Progenitor cell of endocrine pancreas (in vitro differentiated cells): Measurements from ENCODE around the gene SLC9A9. TPM values are rescaled to one million over a fixed set of nuclear protein-coding genes. Genes with fewer than 3 reads are reported as not detected.
A peak's percentile ranks its signal among the peaks of the same experiment; 100 is the strongest.
"Not testable (repeated sequence)": the region's sequence is repeated elsewhere in the genome, so short reads cannot be mapped to it uniquely, and the experiment has no call there.

Experiments used
- DNase-seq: peaks from one replicate; pipeline ENCODE4 v3.0.0; 2021; ENCODE audit warnings: low spot score; ENCODE audit not compliant: unreplicated experiment
- H3K27ac Mint-ChIP-seq: 2 replicates; pipeline ENCODE4 v1.8.0; 2021; ENCODE audit warnings: mild to moderate bottlenecking, moderate library complexity, mixed read lengths
- H3K27me3 Mint-ChIP-seq: 2 replicates; pipeline ENCODE4 v1.8.0; 2021; ENCODE audit warnings: mixed read lengths
- H3K36me3 Mint-ChIP-seq: 2 replicates; pipeline ENCODE4 v1.8.0; 2022; ENCODE audit warnings: mixed read lengths; ENCODE audit not compliant: insufficient read depth
- H3K4me1 Mint-ChIP-seq: 2 replicates; pipeline ENCODE4 v1.8.0; 2021; ENCODE audit warnings: low read depth, mixed read lengths
- H3K4me3 Mint-ChIP-seq: 2 replicates; pipeline ENCODE4 v1.8.0; 2021; ENCODE audit warnings: low read depth, mild to moderate bottlenecking, moderate library complexity, mixed read lengths
- H3K9me3 Mint-ChIP-seq: 2 replicates; pipeline ENCODE4 v1.8.0; 2021; ENCODE audit warnings: low read depth, mixed read lengths
- CTCF ChIP-seq: fragments of 200-600 bp; sonication (generic); IDR thresholded peaks from one replicate; pipeline ENCODE4 v1.5.0; 2021; ENCODE audit warnings: antibody characterized with exemption, mild to moderate bottlenecking; ENCODE audit not compliant: unreplicated experiment
- total RNA-seq: library from RNA; stranded (reverse); gene quantifications from 2 replicates; pipeline ENCODE4 v1.2.1, GENCODE V29; 2021

The SLC9A9 gene
- total RNA-seq, 1 donor from 2014 or later = 0.17 TPM

GRCh38 chr3:143437405-143437804, 410.9 kb downstream of the SLC9A9 start:
- peaks cover 3% of the 10 kb centered on the region for H3K4me1 Mint-ChIP-seq
- no peaks in the 10 kb centered on the region for H3K36me3 Mint-ChIP-seq
- DNase-seq = no peak
- no peak for TF ChIP-seq CTCF
- H3K9me3 Mint-ChIP-seq = no peaks in the 10 kb centered on the region
- H3K27me3 Mint-ChIP-seq = peaks cover 3% of the 10 kb centered on the region
- H3K27ac Mint-ChIP-seq = no peak overlapping the region
- H3K4me3 Mint-ChIP-seq = no peak overlapping the region

- no peak for TF ChIP-seq CTCF
- H3K36me3 Mint-ChIP-seq = no peaks in the 10 kb centered on the region
- DNase-seq = no peak
- H3K27ac Mint-ChIP-seq = no peak overlapping the region
- H3K27me3 Mint-ChIP-seq = peaks cover 3% of the 10 kb centered on the region
- H3K9me3 Mint-ChIP-seq = no peaks in the 10 kb centered on the region
- no peak overlapping the region for H3K4me3 Mint-ChIP-seq
- H3K4me1 Mint-ChIP-seq = peaks cover 4% of the 10 kb centered on the region
These were observed 411.9 kb downstream of the SLC9A9 start for GRCh38 chr3:143436231-143436930.

- H3K4me1 Mint-ChIP-seq = peaks cover 9% of the 10 kb centered on the region
- H3K36me3 Mint-ChIP-seq = no peaks in the 10 kb centered on the region
- TF ChIP-seq CTCF = peak; percentile 38
- DNase-seq = no peak
- no peaks in the 10 kb centered on the region for H3K9me3 Mint-ChIP-seq
- H3K27me3 Mint-ChIP-seq = no peaks in the 10 kb centered on the region
- no peak overlapping the region for H3K27ac Mint-ChIP-seq
- H3K4me3 Mint-ChIP-seq = no peak overlapping the region
These were observed 414.4 kb downstream of the SLC9A9 start for GRCh38 chr3:143433787-143434378.

- H3K4me3 Mint-ChIP-seq, H3K9me3 Mint-ChIP-seq, DNase-seq, H3K4me1 Mint-ChIP-seq, H3K27me3 Mint-ChIP-seq, H3K36me3 Mint-ChIP-seq, H3K27ac Mint-ChIP-seq: not testable (repeated sequence)
These were observed 417.0 kb downstream of the SLC9A9 start for GRCh38 chr3:143431298-143431697.

GRCh38 chr3:143430568-143430967, 417.7 kb downstream of the SLC9A9 start:
- Mint-ChIP-seq H3K27me3 (peaks cover 2% of the 10 kb centered on the region), H3K4me1 (peaks cover 9% of the 10 kb centered on the region), H3K4me3 (no peak overlapping the region), H3K9me3 (no peaks in the 10 kb centered on the region), H3K36me3 (no peaks in the 10 kb centered on the region), H3K27ac (no peak overlapping the region)
- DNase-seq = no peak
- no peak for TF ChIP-seq CTCF
